HFF-Myc (cell line): ENCODE measurements around the gene CAMK1D.

ENCODE experiments used
- DNase-seq: peaks from one replicate; pipeline ENCODE4 v3.0.0-alpha.2; 2011; ENCODE audit warnings: low read depth; ENCODE audit errors: extremely low read depth
- H3K4me3 ChIP-seq: replicated peaks from 2 replicates; pipeline ENCODE4 v1.5.1; 2011; ENCODE audit warnings: low read depth, mild to moderate bottlenecking, control low read depth, low read length
- TF ChIP-seq, protein P1 (sequence below): IDR thresholded peaks from 2 replicates; pipeline ENCODE4 v1.5.1; 2012; ENCODE audit warnings: mild to moderate bottlenecking, low read depth, low read length, control low read depth; ENCODE audit errors: missing control alignments

Gene CAMK1D

DNA sequence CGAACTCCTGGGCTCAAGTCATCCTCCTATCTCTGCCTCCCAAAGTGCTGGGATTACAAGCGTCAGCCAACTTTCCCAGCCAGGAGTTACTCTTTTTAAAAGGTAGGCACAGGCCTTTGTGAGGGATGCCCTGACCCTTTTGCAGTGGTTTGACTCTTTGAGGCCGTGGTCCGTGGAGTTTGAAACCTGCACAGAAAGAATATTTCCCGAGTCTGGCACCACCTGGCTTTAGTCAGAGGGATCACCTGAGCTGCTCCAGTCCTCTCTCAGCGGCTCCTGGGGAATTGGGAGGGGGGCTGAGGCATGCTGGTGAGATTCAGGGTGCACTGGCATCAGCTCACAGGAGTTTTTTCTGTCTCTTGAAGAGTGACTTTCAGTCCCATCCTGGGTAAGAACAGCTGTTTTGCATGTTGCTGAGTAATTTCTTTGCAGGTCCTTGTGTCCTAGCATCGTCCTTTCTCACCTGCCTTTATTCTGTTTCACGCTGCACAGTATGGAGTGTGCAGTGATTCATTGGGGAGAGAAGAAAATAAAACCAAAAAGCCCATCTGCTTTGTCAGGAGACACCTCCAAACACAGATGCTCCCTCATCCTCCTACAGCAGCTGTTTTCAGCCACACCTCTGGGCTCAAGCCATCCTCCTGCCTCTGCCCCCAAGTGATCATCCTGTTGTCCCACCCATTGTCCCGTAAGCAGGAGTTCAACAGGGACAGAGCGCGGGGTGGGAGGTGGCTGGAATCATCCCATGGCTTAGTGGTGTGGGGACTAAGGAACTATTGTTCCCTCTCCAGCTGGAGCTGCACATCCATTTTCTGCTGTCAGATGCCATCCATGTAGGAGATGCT is 284.7 kb downstream of the CAMK1D start:
- TF ChIP-seq, protein P1, sequence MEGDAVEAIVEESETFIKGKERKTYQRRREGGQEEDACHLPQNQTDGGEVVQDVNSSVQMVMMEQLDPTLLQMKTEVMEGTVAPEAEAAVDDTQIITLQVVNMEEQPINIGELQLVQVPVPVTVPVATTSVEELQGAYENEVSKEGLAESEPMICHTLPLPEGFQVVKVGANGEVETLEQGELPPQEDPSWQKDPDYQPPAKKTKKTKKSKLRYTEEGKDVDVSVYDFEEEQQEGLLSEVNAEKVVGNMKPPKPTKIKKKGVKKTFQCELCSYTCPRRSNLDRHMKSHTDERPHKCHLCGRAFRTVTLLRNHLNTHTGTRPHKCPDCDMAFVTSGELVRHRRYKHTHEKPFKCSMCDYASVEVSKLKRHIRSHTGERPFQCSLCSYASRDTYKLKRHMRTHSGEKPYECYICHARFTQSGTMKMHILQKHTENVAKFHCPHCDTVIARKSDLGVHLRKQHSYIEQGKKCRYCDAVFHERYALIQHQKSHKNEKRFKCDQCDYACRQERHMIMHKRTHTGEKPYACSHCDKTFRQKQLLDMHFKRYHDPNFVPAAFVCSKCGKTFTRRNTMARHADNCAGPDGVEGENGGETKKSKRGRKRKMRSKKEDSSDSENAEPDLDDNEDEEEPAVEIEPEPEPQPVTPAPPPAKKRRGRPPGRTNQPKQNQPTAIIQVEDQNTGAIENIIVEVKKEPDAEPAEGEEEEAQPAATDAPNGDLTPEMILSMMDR, result no peak
- DNase-seq, result no peak
- no peak overlapping the region for H3K4me3 ChIP-seq

DNA sequence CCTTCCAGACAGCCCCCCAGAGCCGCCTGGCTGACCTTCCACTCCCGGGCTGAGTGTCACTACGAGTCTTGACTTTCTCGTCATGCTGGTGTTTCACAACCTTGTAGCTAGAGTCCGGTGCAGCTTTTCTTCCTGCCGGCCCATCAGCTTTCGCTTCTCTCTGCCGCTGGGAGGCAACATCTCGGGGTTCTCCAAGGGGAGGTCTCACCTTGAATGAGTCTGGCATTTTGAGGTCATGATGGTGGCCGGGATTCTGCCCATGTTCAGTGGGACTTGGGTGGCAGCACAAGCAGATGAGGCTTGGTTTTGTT is 285.2 kb downstream of the CAMK1D start:
- TF ChIP-seq, protein P1, result no peak
- H3K4me3 ChIP-seq, result no peak overlapping the region
- no peak for DNase-seq

DNA sequence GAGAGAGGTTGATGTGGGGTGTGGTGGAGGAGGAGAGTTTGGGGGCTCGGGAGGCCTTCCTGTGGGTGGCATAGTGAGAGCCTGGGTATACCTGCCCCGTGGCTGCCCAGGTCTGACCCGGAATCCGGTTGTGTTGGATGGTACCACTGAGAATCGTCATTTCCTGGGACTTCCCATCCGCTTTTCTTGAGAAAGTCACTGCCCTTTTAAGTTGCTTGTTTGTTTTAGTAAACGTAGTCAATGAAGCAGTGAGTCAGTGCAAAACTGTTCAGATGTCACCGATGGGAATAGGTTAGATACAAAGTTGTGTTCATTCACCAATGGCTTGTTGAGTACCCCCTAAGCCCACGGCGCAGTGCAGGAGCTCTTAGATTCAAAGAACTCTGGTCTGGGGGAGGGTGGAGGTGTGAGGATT is 285.8 kb downstream of the CAMK1D start:
- no peak for DNase-seq
- no peak overlapping the region for H3K4me3 ChIP-seq
- TF ChIP-seq, protein P1, result no peak

DNA sequence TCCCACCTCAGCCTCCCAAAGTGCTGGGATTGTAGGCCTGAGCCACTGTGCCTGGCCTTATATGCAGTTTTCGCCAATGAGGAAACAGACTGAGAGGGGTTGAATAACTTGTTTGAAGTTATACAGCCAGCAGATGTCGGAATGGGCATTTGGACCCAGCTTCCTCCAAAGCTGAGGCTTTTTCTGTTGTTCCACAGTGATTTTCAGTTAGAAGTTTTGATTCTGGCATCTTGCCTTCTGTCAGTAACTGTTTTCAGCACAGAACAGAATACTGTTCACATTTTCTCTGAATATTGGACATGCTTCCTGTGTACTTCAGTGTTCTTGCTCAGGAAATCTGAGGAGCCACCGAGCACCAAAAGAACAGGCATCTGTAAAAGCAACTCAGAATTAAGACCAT is 287.2 kb downstream of the CAMK1D start:
- H3K4me3 ChIP-seq, result no peak overlapping the region
- TF ChIP-seq, protein P1, result no peak
- no peak for DNase-seq

DNA sequence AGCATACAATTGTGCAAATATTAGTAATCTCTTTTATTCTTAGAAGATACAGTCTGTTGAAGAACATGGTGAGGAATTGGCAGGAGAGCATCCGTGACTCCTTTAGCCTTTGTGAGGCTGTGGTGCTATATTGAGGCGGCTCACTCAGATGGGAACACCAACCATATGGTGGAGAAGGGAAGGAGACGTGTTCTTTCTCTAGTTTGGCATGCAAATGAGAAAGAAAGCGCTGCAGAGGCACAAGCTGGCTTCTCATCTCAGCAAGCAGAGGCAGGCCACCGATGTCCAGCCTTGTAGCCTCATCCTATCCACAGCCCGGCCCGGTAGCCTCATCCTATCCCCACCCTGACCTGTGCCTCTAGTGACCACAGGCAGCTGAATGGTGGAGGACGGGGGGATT is 288.3 kb downstream of the CAMK1D start:
- H3K4me3 ChIP-seq, result no peak overlapping the region
- TF ChIP-seq, protein P1, result no peak
- DNase-seq, result no peak

DNA sequence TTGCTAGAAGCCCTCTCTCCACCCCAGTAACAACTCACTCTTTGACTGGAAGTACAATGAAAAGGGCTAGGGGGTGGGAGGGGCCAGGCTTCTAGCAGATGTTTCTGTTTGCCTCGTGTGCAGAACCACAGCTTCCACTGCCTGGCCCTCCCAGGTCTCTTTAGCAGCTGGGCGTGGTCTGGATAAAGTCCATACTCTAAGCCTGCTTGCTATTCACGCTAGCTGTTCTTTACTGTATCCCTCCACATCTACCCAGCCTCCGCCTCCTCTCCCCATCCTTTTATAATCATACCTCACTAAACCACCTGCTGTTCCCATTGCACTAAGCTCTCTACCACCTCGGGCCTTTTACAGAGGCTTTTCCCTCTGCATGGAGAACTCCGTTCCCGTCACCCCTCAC is 288.8 kb downstream of the CAMK1D start:
- TF ChIP-seq, protein P1, result no peak
- peak; percentile 63 for DNase-seq
- no peak overlapping the region for H3K4me3 ChIP-seq

DNA sequence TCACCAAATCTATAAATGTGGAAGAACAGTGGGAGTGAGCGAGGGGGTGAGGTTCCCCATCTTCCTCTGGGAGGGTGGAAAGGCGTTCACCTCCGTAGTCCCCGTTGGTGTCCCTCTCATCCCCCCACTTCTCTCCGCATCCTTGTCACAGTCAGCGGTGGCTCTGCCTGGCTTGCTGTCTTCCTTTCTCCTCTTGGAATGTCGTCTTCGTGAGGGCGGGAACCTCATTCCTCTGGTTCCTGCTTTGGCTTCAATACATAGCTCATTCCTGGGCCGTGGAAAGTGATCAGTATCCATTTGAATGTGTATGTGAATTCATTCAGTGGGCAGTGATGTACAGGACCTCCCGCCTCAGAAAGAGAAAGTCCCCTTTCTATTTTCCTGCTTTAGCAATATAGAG is 289.4 kb downstream of the CAMK1D start:
- DNase-seq, result no peak
- TF ChIP-seq, protein P1, result no peak
- H3K4me3 ChIP-seq, result no peak overlapping the region
